Tibial nerve (tissue), 3 donors: Measurements from ENCODE around the gene SUSD1.

Source experiments
- CTCF ChIP-seq, 5 experiments: fragments of 200-600 bp in 3 of 5; fragments of 450-650 bp in 2 of 5; sonication (generic) in 3 of 5; IDR thresholded peaks; one replicate each; pipeline ENCODE4 v1.5.1; 2016 to 2019; ENCODE audit warnings: antibody characterized with exemption in 5 of 5, mild to moderate bottlenecking in 3 of 5, moderate library complexity in 2 of 5
- POLR2A ChIP-seq, 2 donors: fragments of 450-650 bp; IDR thresholded peaks; one replicate each; pipeline ENCODE4 v1.6.1; 2017; ENCODE audit warnings: antibody characterized with exemption in 2 of 2, mild to moderate bottlenecking in 2 of 2, moderate library complexity in 2 of 2

GRCh38 chr9:111999319-111999718, 175.8 kb downstream of the SUSD1 start:
- no peak for TF ChIP-seq POLR2A (IDR thresholded peaks at IDR 0.05)
- no peak for TF ChIP-seq CTCF (IDR thresholded peaks at IDR 0.05)
